ENCODE data around the gene DCTN4. TPM values are rescaled to one million over a fixed set of nuclear protein-coding genes. Genes with fewer than 3 reads are reported as not detected.

DCTN4 gene
- polyA plus RNA-seq, 1 donor, result 42.7 TPM

DNA sequence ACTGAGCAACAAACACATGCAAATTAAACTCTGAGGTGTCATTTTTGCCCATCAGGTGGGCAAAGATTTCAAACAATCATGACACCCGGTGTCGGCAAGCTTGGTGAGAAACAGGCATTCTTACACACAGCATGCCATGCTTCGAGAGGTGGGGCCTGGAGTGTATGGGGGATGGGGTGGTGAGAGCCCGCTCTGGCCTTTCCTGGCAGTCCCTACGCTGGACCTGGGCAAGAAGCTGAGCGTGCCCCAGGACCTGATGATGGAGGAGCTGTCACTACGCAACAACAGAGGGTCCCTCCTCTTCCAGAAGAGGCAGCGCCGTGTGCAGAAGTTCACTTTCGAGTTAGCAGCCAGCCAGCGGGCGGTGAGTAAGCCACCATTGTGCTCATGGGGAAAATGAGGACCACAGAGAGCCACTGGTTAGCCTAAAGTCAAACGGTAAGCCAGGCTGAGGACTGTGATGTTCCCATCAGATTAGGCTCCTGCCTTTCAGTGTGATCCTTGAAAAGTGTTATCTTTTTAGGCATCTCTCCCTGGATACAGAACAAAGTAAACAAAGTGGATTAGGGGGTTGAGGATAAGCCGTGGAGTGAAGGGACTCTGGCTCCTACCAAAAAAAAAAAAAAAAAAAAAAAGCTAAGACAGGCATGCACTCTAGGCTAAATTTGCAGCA lies 88.4 kb downstream of the DCTN4 start:
- DNase-seq, result no peak

GRCh38 chr5:150665044-150665443 lies 93.8 kb downstream of the DCTN4 start:
- DNase-seq, result no peak

- DNase-seq, result no peak
These were observed 94.9 kb downstream of the DCTN4 start for GRCh38 chr5:150663936-150664335.

- DNase-seq, result no peak
These were observed 95.9 kb downstream of the DCTN4 start for GRCh38 chr5:150662731-150663516.

DNA sequence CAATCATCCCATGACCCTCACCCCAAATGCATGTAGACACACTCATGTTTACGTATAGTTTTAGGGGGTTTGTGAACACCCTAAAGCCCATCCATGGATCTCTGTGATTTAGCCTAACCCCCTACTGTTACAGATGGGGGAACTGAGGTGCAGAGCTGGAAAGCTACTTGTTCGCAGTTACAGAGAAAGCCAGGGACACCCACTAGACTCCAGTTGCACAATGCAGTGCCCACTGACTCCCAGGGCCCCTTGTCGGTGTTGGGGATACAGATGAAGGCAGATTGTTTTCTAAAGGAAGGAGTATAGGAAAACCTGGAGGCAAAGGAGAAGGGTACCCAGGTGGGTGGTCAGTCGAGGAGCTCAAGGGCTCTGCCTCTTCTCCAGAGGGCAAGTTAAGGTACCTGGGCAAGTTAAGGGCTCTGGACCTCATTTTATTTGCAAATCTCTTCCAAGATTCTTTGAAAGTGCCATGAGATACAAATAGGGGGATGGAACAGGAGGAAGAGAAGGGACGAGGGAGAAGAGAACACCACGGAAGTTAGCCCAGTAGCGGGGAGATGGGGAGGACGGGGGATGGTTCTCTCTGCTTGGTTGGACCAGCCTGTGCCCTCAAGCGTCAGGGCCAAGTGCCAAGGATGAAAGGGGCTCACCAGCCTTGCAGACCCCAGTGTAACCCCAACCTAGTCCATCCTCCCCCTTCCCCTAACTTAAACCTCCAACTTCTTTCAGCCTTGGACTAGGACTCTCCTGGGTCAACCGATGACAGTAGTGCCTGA lies 96.8 kb downstream of the DCTN4 start:
- DNase-seq, result no peak

DNA sequence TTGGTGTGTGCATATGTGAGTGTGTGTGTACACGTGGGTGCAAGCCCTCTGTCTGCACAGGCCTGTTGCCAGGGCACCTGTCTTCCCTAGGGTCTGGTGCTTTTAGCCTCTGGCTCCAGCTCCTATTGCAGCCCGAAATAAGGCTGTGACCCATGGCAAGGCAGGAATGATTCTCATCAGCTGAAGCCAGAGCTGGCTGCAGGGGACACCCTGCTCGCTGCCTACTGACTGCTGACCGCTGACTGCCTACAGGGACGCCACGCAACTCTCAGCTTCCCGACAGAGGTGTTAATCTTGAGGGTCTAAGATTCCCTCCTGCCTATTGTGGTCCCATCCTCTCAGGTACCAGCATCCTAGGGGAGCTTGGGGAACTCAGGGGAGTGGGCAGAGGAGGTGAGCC lies 97.7 kb downstream of the DCTN4 start, which contains the start of gene MYOZ3:
Gene MYOZ3, plus strand, starts transcription at position 166 of the 400 bp plus-strand sequence. CDS start 1,691 bp downstream, outside the sequence.
- DNase-seq, result no peak

GRCh38 chr5:150660108-150660831 lies 98.5 kb downstream of the DCTN4 start:
- DNase-seq, result no peak

- no peak for DNase-seq
These were observed 99.3 kb downstream of the DCTN4 start for GRCh38 chr5:150659360-150660107.

GRCh38 chr5:150658699-150659265 lies 100.0 kb downstream of the DCTN4 start:
- DNase-seq, result no peak

Other genes with a start within 250 kb of the DCTN4 start
- 32.8 TPM for gene SYNPO, start 118.4 kb downstream of the DCTN4 start, polyA plus RNA-seq (ENCODE audit: insufficient read length)
- 12.5 TPM for gene MYOZ3, start 97.8 kb downstream of the DCTN4 start, polyA plus RNA-seq (ENCODE audit: insufficient read length)
- gene RBM22, start 58.0 kb downstream of the DCTN4 start, polyA plus RNA-seq (ENCODE audit: insufficient read length), result 43.8 TPM
- 5.7 TPM for gene SMIM3, start 19.7 kb upstream of the DCTN4 start, polyA plus RNA-seq (ENCODE audit: insufficient read length)
- gene IRGM, start 87.5 kb upstream of the DCTN4 start, polyA plus RNA-seq (ENCODE audit: insufficient read length), result 0.35 TPM
- 8.8 TPM for gene ZNF300, start 146.0 kb upstream of the DCTN4 start, polyA plus RNA-seq (ENCODE audit: insufficient read length)

All from hindlimb muscle (tissue), 1 donor.